ENCODE data around the gene ZNF487.
"Not testable (repeated sequence)": the region's sequence is repeated elsewhere in the genome, so short reads cannot be mapped to it uniquely, and the experiment has no call there.

The ZNF487 gene

GRCh38 chr10:43436291-43437140, at the start of gene ZNF487:
Gene ZNF487 (plus strand): TSS chr10:43437111. CDS start chr10:43475814, 38,703 bp downstream.
- DNase-seq = peak; percentile 95

GRCh38 chr10:43387678-43388032, 49.3 kb upstream of the ZNF487 start:
- no peak for DNase-seq

GRCh38 chr10:43389867-43390266, 47.0 kb upstream of the ZNF487 start:
- DNase-seq = no peak

GRCh38 chr10:43390333-43390732, 46.6 kb upstream of the ZNF487 start:
- DNase-seq = no peak

GRCh38 chr10:43390759-43391158, 46.2 kb upstream of the ZNF487 start:
- peak; percentile 68 for DNase-seq

- no peak for DNase-seq
Measured at GRCh38 chr10:43391496-43391895, 45.4 kb upstream of the ZNF487 start.

- no peak for DNase-seq
Measured at GRCh38 chr10:43392748-43393147, 44.2 kb upstream of the ZNF487 start.

- not testable (repeated sequence) for DNase-seq
Measured at GRCh38 chr10:43393186-43393585, 43.7 kb upstream of the ZNF487 start.

- no peak for DNase-seq
Measured at GRCh38 chr10:43393606-43394360, 43.1 kb upstream of the ZNF487 start.

- no peak for DNase-seq
Measured at GRCh38 chr10:43394868-43395267, 42.0 kb upstream of the ZNF487 start.

GRCh38 chr10:43395571-43396060, 41.3 kb upstream of the ZNF487 start:
- DNase-seq = peak; percentile 80

GRCh38 chr10:43396061-43396927, 40.6 kb upstream of the ZNF487 start:
- DNase-seq = peak; percentile 89

- DNase-seq = peak; percentile 91
Measured at GRCh38 chr10:43396928-43397624, 39.8 kb upstream of the ZNF487 start.

GRCh38 chr10:43398939-43399319, 38.0 kb upstream of the ZNF487 start:
- no peak for DNase-seq

GRCh38 chr10:43399320-43400310, 37.3 kb upstream of the ZNF487 start:
- peak; percentile 58 for DNase-seq

GRCh38 chr10:43401627-43402026, 35.3 kb upstream of the ZNF487 start:
- DNase-seq = peak; percentile 61

- no peak for DNase-seq
Measured at GRCh38 chr10:43402176-43402575, 34.7 kb upstream of the ZNF487 start.

GRCh38 chr10:43402880-43403452, 33.9 kb upstream of the ZNF487 start:
- DNase-seq = peak; percentile 63

- no peak for DNase-seq
Measured at GRCh38 chr10:43403911-43404703, 32.8 kb upstream of the ZNF487 start.

- peak; percentile 65 for DNase-seq
Measured at GRCh38 chr10:43404704-43405084, 32.2 kb upstream of the ZNF487 start.

Data from activated effector memory CD4-positive, alpha-beta T cell treated with anti-CD3 and anti-CD28 coated beads, Interleukin-2, amount 50 U/mL, for 16 hours (primary cell).